Prostate gland (tissue), 2 donors: ENCODE measurements around the gene PSMB11.

Experiments
- POLR2A ChIP-seq: fragments of 450-650 bp; IDR thresholded peaks from one replicate; pipeline ENCODE4 v1.6.1; 2016; ENCODE audit warnings: antibody characterized with exemption, mild to moderate bottlenecking
- POLR2AphosphoS5 ChIP-seq: sonication (generic); formaldehyde crosslinking; IDR thresholded peaks from one replicate; pipeline ENCODE4 v1.6.1; 2017; ENCODE audit warnings: antibody characterized with exemption
- TF ChIP-seq, protein P1 (sequence below), 4 experiments: fragments of 200-600 bp in 2 of 4; fragments of 450-650 bp in 2 of 4; sonication (generic) in 2 of 4; IDR thresholded peaks; 1 replicate in 3 of 4; 2 replicates in 1 of 4; pipeline ENCODE4 v1.5.1; 2016 to 2019; ENCODE audit warnings: antibody characterized with exemption in 4 of 4, mild to moderate bottlenecking in 2 of 4, moderate library complexity in 2 of 4

DNA sequence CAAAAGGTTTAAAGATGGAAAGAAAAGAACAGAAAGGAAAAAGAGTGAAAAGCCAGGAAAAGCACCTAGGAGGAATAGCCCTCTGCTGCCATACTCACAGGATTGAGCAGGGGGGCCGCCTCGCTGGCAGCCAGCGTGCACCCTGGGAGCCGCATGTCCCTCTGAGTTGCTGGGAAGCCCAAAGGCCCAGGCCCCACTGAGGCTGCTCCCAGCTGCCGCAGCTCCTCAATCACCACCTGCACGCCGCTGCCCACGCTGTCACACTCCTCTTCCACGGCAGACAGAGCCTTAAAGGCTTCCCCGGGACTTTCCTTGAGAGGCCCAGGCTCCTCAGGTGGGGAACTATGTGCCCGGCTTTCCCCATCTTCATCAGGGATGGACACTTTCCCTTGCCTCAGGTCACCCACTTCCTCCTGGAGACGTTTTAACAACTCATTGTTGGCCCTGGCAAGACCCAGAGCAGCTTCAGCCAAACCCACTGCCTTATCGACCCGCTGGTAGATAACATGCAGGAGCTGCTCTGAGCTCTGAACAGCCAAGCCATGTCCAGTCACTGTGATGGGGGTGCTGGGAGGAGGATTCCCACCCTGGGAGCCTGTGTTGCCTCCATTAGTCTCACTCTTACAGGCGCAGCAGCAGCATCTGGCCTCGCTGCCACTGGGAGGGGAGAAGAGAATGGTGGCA lies 43.5 kb upstream of the PSMB11 start:
- no peak for TF ChIP-seq POLR2AphosphoS5
- TF ChIP-seq, protein P1, sequence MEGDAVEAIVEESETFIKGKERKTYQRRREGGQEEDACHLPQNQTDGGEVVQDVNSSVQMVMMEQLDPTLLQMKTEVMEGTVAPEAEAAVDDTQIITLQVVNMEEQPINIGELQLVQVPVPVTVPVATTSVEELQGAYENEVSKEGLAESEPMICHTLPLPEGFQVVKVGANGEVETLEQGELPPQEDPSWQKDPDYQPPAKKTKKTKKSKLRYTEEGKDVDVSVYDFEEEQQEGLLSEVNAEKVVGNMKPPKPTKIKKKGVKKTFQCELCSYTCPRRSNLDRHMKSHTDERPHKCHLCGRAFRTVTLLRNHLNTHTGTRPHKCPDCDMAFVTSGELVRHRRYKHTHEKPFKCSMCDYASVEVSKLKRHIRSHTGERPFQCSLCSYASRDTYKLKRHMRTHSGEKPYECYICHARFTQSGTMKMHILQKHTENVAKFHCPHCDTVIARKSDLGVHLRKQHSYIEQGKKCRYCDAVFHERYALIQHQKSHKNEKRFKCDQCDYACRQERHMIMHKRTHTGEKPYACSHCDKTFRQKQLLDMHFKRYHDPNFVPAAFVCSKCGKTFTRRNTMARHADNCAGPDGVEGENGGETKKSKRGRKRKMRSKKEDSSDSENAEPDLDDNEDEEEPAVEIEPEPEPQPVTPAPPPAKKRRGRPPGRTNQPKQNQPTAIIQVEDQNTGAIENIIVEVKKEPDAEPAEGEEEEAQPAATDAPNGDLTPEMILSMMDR (IDR thresholded peaks at IDR 0.05): no peak
- TF ChIP-seq POLR2A: no peak
